HepG2 (cell line): ENCODE measurements around the gene TM4SF20. TPM values are rescaled to one million over a fixed set of nuclear protein-coding genes. Genes with fewer than 3 reads are reported as not detected.

Experiments
- ATAC-seq: fragments of 200-7000 bp; cut with Tn5 transposase; 3 replicates; pipeline ENCODE4 v1.9.1; 2020; ENCODE audit warnings: mild to moderate bottlenecking, moderate library complexity
- BruUV-seq: library from RNA; stranded (reverse); fragments of 400-500 nt; replicated peaks from 2 replicates; lab custom pipeline; 2021; lab: Mats Ljungman, UMichigan
- CTCF ChIA-PET: fragments of 300-600 bp; formaldehyde crosslinking; extraction: SDS; loops from one replicate; lab custom pipeline; 2021; ENCODE audit warnings: low total read pairs, inconsistent platforms, low intra/inter-chr PET ratio; lab: Yijun Ruan, JAX
- POLR2A ChIA-PET: fragments of 350-600 bp; sonication (Branson Sonifier 250); formaldehyde crosslinking; loops from one replicate; lab custom pipeline; 2020; ENCODE audit warnings: antibody characterized with exemption, inconsistent platforms; lab: Yijun Ruan, JAX
- DNase-seq: peaks from one replicate; pipeline ENCODE4 v3.0.0-alpha.2; 2015; ENCODE audit warnings: low spot score
- FAIRE-seq: peaks from 3 replicates; lab custom pipeline; 2011; peaks lifted over from hg19 to GRCh38; lab: Jason Lieb, UNC
- H2AFZ ChIP-seq: one replicate; pipeline ENCODE4 v1.6.1; 2011; ENCODE audit warnings: low read length, inconsistent platforms
- H3K27ac ChIP-seq: fragments of 300-600 bp; 3 replicates; pipeline ENCODE4 v1.8.0; 2011; ENCODE audit warnings: mixed run types, mild to moderate bottlenecking, mixed read lengths, low read length, inconsistent platforms; ENCODE audit not compliant: insufficient read depth; ENCODE audit errors: extremely low read length
- H3K27me3 ChIP-seq, 2 experiments: fragments of 200-600 bp in 1 of 2; 2 replicates in 1 of 2; 3 replicates in 1 of 2; pipeline versions ENCODE4 v1.6.0 to v1.8.0; 2011; ENCODE audit warnings: low read length in 2 of 2, mild to moderate bottlenecking in 2 of 2, moderate library complexity in 2 of 2, inconsistent platforms in 1 of 2; ENCODE audit not compliant: insufficient read depth in 2 of 2, control insufficient read depth in 1 of 2
- H3K36me3 ChIP-seq, 2 experiments: fragments of 200-600 bp in 1 of 2; replicated peaks in 1 of 2; 2 replicates in 1 of 2; 3 replicates in 1 of 2; pipeline versions ENCODE4 v1.5.1 to v1.8.0; 2011; ENCODE audit warnings: low read length in 2 of 2, inconsistent platforms in 1 of 2; ENCODE audit not compliant: insufficient read depth in 2 of 2, control insufficient read depth in 1 of 2
- H3K4me1 ChIP-seq: 2 replicates; pipeline ENCODE4 v1.5.1; 2012; ENCODE audit warnings: low read length, inconsistent platforms; ENCODE audit not compliant: insufficient read depth
- H3K4me2 ChIP-seq: 2 replicates; pipeline ENCODE4 v1.6.0; 2011; ENCODE audit warnings: low read depth, low read length, inconsistent platforms
- H3K4me3 ChIP-seq, 3 experiments: fragments of 200-600 bp in 1 of 3; sonication (generic), shearing (Covaris generic) in 1 of 3; replicated peaks in 1 of 3; 2 replicates each; pipeline ENCODE4 v1.5.1; 2011 to 2016; ENCODE audit warnings: low read length in 3 of 3, inconsistent platforms in 2 of 3, low read depth in 2 of 3, mild to moderate bottlenecking in 2 of 3, control low read depth in 1 of 3, mixed read lengths in 1 of 3; ENCODE audit not compliant: insufficient read depth in 1 of 3
- H3K79me2 ChIP-seq: one replicate; pipeline ENCODE4 v1.6.1; 2011; ENCODE audit warnings: low read length, inconsistent platforms; ENCODE audit not compliant: insufficient read depth
- H3K9ac ChIP-seq: 2 replicates; pipeline ENCODE4 v1.6.0; 2011; ENCODE audit warnings: mild to moderate bottlenecking, low read depth, low read length, inconsistent platforms; ENCODE audit not compliant: insufficient read depth
- H3K9me3 ChIP-seq: 2 replicates; pipeline ENCODE4 v1.5.1; 2012; ENCODE audit warnings: mild to moderate bottlenecking, low read length
- H4K20me1 ChIP-seq: 2 replicates; pipeline ENCODE4 v1.6.0; 2011; ENCODE audit warnings: inconsistent platforms, mild to moderate bottlenecking, low read length, moderate library complexity; ENCODE audit not compliant: insufficient read depth
- SRSF4 ChIP-seq: fragments of 200-400 bp; formaldehyde crosslinking; IDR thresholded peaks from one replicate; pipeline ENCODE4 v1.6.1; 2018; ENCODE audit warnings: mild to moderate bottlenecking, low read depth, low read length, moderate library complexity; ENCODE audit not compliant: poor library complexity, severe bottlenecking
- ZNF205 ChIP-seq: IDR thresholded peaks from 2 replicates; pipeline ENCODE4 v1.6.1; 2018; ENCODE audit warnings: missing biosample characterization, missing genetic modification reagents
- ZNF232 ChIP-seq: sonication (generic); formaldehyde crosslinking; IDR thresholded peaks from 2 replicates; pipeline ENCODE4 v1.4.0; 2020; ENCODE audit warnings: missing genetic modification reagents, borderline replicate concordance
- ZNF234 ChIP-seq: sonication (generic); formaldehyde crosslinking; conservative IDR thresholded peaks from 2 replicates; pipeline ENCODE4 v1.5.1; 2020; ENCODE audit warnings: mild to moderate bottlenecking, missing genetic modification reagents
- ZNF44 ChIP-seq: sonication (generic); formaldehyde crosslinking; IDR thresholded peaks from 2 replicates; pipeline ENCODE4 v1.5.1; 2020; ENCODE audit warnings: mild to moderate bottlenecking, missing genetic modification reagents
- ZNF563 ChIP-seq: sonication (generic); formaldehyde crosslinking; IDR thresholded peaks from 2 replicates; pipeline ENCODE4 v1.8.0; 2022; ENCODE audit warnings: mild to moderate bottlenecking, moderate library complexity, missing genetic modification reagents
- WGBS: methylation state at CpG from one replicate; pipeline ENCODE4 v1.1.6; 2017; ENCODE audit warnings: low lambda C conversion rate; 5-methylcytosine and 5-hydroxymethylcytosine counted together
- in situ Hi-C: cut with HindIII; loops from 2 replicates; pipeline ENCODE4 v1.10.0; 2017; ENCODE audit warnings: low pct_unique_long_range_greater_than_20kb; ENCODE audit not compliant: extremely low pct_ligation_motif_present
- intact Hi-C: fragments of 100-400 bp; cut with micrococcal nuclease; formaldehyde crosslinking; loops from one replicate; pipeline ENCODE4 v1.10.0; 2022; ENCODE audit not compliant: unreplicated experiment
- polyA plus RNA-seq, 8 experiments: library from polyadenylated mRNA; depleted of rRNA in 3 of 8; stranded (reverse) in 7 of 8; unstranded in 1 of 8; fragments of >200 nt; fragmentation: Illumina TruSeq in 4 of 8; extraction: Trizol in 4 of 8; gene quantifications; 2 replicates each; pipeline versions ENCODE4 v1.2.1 to v1.2.3, GENCODE V29; 2011 to 2016; ENCODE audit warnings: low read depth in 4 of 8, missing spikeins in 1 of 8, mixed read lengths in 1 of 8; ENCODE audit not compliant: insufficient read depth in 1 of 8
- total RNA-seq, 5 experiments: library from RNA; depleted of rRNA; stranded (reverse); fragments of >200 nt; fragmentation: Illumina TruSeq; extraction: Trizol; gene quantifications; 2 replicates each; pipeline ENCODE4 v1.2.3, GENCODE V29; 2016; ENCODE audit warnings: low read depth in 1 of 5
- TF ChIP-seq, protein P1 (sequence below): IDR thresholded peaks from 2 replicates; pipeline ENCODE4 v1.6.1; 2018; ENCODE audit warnings: missing genetic modification reagents, mild to moderate bottlenecking, missing compliant biosample characterization
- TF ChIP-seq, protein P2 (sequence below): sonication (generic); formaldehyde crosslinking; IDR thresholded peaks from 2 replicates; pipeline ENCODE4 v1.8.0; 2022; ENCODE audit warnings: missing genetic modification reagents, mild to moderate bottlenecking, borderline replicate concordance
- TF ChIP-seq, protein P3 (sequence below), 2 experiments: fragments of 450-650 bp in 1 of 2; sonication (generic) in 1 of 2; formaldehyde crosslinking in 1 of 2; IDR thresholded peaks; 2 replicates each; pipeline versions ENCODE4 v1.6.1 to v1.8.0; 2016 to 2022; ENCODE audit warnings: antibody characterized with exemption in 1 of 2, mild to moderate bottlenecking in 1 of 2, missing genetic modification reagents in 1 of 2

The TM4SF20 gene
- total and polyA plus RNA-seq, 2 of the 13 experiments (the other 11 are each of a cell fraction or from before 2014, with no cell fraction given) = not detected

DNA sequence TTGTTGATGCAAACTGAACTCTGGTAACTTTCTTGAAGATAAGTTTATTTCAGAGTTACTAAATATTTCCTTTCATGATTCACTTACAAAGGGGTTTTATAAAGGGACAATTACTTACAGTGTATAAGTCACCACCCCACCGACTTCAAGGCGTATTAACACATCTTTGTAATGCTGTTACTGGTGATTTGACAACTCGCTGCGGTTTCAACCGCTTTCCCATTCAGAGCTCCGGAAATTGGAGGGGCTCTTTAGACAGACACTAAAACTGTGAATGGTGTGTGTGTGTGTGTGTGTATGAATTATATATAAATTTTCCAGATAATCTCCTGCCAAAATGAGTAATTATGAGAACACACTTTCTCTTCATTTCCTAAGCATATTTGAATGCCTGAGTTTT lies 4.9 kb downstream of the TM4SF20 start (continued):
- TF ChIP-seq ZNF563 = no peak
- TF ChIP-seq ZNF205 (CRISPR knock-in tag) = no peak
- TF ChIP-seq, protein P1, sequence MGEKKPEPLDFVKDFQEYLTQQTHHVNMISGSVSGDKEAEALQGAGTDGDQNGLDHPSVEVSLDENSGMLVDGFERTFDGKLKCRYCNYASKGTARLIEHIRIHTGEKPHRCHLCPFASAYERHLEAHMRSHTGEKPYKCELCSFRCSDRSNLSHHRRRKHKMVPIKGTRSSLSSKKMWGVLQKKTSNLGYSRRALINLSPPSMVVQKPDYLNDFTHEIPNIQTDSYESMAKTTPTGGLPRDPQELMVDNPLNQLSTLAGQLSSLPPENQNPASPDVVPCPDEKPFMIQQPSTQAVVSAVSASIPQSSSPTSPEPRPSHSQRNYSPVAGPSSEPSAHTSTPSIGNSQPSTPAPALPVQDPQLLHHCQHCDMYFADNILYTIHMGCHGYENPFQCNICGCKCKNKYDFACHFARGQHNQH (CRISPR knock-in tag) = no peak
- TF ChIP-seq ZNF234 = no peak
- TF ChIP-seq, protein P2, sequence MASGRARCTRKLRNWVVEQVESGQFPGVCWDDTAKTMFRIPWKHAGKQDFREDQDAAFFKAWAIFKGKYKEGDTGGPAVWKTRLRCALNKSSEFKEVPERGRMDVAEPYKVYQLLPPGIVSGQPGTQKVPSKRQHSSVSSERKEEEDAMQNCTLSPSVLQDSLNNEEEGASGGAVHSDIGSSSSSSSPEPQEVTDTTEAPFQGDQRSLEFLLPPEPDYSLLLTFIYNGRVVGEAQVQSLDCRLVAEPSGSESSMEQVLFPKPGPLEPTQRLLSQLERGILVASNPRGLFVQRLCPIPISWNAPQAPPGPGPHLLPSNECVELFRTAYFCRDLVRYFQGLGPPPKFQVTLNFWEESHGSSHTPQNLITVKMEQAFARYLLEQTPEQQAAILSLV (CRISPR knock-in tag) = no peak
- TF ChIP-seq SRSF4 = no peak
- TF ChIP-seq ZNF44 = no peak

DNA sequence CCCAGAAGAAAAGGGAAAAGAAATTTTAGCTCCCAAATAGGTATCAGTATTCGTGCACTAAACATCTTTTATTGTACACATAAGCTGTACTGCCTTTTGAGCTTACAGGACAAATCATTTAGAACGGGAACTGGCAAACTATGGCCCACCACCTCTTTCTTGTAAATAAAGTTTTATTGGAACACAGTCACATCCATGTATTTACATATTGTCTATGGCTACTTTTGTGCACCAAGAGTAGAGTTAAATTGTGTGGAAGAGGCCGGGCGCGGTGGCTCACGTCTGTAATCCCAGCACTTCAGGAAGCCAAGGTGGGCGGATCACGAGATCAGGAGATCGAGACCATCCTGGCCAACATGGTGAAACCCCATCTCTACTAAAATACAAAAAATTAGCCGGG lies 5.7 kb downstream of the TM4SF20 start:
- peaks cover 15% of the 10 kb centered on the region for H3K4me1 ChIP-seq
- POLR2A ChIA-PET = no interaction called here
- H3K79me2 ChIP-seq = no peaks in the 10 kb centered on the region
- no peak overlapping the region for H3K27ac ChIP-seq
- no peaks in the 10 kb centered on the region for H3K36me3 ChIP-seq
- ATAC-seq = no peak
- no peak for DNase-seq
- H3K4me2 ChIP-seq = no peak overlapping the region
- TF ChIP-seq ZNF232 = no peak
- TF ChIP-seq, protein P3, sequence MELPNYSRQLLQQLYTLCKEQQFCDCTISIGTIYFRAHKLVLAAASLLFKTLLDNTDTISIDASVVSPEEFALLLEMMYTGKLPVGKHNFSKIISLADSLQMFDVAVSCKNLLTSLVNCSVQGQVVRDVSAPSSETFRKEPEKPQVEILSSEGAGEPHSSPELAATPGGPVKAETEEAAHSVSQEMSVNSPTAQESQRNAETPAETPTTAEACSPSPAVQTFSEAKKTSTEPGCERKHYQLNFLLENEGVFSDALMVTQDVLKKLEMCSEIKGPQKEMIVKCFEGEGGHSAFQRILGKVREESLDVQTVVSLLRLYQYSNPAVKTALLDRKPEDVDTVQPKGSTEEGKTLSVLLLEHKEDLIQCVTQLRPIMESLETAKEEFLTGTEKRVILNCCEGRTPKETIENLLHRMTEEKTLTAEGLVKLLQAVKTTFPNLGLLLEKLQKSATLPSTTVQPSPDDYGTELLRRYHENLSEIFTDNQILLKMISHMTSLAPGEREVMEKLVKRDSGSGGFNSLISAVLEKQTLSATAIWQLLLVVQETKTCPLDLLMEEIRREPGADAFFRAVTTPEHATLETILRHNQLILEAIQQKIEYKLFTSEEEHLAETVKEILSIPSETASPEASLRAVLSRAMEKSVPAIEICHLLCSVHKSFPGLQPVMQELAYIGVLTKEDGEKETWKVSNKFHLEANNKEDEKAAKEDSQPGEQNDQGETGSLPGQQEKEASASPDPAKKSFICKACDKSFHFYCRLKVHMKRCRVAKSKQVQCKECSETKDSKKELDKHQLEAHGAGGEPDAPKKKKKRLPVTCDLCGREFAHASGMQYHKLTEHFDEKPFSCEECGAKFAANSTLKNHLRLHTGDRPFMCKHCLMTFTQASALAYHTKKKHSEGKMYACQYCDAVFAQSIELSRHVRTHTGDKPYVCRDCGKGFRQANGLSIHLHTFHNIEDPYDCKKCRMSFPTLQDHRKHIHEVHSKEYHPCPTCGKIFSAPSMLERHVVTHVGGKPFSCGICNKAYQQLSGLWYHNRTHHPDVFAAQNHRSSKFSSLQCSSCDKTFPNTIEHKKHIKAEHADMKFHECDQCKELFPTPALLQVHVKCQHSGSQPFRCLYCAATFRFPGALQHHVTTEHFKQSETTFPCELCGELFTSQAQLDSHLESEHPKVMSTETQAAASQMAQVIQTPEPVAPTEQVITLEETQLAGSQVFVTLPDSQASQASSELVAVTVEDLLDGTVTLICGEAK (IDR thresholded peaks at IDR 0.05) = 0 out of 2 replicates have a peak, but pooled peaks have one; percentile 20
- TF ChIP-seq, protein P3 (CRISPR knock-in tag; IDR thresholded peaks at IDR 0.05) = peak; percentile 94
- in situ Hi-C loops (no loop called here), intact Hi-C loops (no loop called here)
- BruUV-seq = no TSS peak
- H2AFZ ChIP-seq = no peak overlapping the region
- no peak overlapping the region for H3K9ac ChIP-seq
- no peaks in the 10 kb centered on the region for H3K27me3 ChIP-seq
- no peaks in the 10 kb centered on the region for H4K20me1 ChIP-seq
- no peak for FAIRE-seq
- WGBS = 62% methylated on average over 10 of the region's 10 CpGs
- H3K9me3 ChIP-seq = no peaks in the 10 kb centered on the region
- no peak overlapping the region for H3K4me3 ChIP-seq
- CTCF ChIA-PET = no interaction called here
